Measurements from ENCODE around the gene TNNI3K. TPM values are rescaled to one million over a fixed set of nuclear protein-coding genes. Genes with fewer than 3 reads are reported as not detected.

Gene TNNI3K
- total and polyA plus RNA-seq, 9 of the 15 experiments (the other 6 are each of a cell fraction or from before 2014, with no cell fraction given), result 0.21 to 0.53 (median 0.32) TPM; not detected in 5

GRCh38 chr1:74478979-74479378, 243.8 kb downstream of the TNNI3K start:
- BruUV-seq (replicated peaks), result no TSS peak
- H3K27me3 ChIP-seq (ENCODE audit: control insufficient read depth in 2 of 2, insufficient read depth in 2 of 2, low read length in 2 of 2), result no peaks in the 10 kb centered on the region
- no peaks in the 10 kb centered on the region for H3K4me1 ChIP-seq (replicated peaks in 1 of 2; ENCODE audit: control insufficient read depth in 2 of 2, insufficient read depth in 2 of 2, low read length in 2 of 2)
- FAIRE-seq, result no peak
- in situ Hi-C loops (cut with MboI) (no loop called here), intact Hi-C loops (cut with micrococcal nuclease) (no loop called here)
- no peak for DNase-seq (ENCODE audit: extremely low read depth in 1 of 4, low spot score in 3 of 4)
- ChIA-PET CTCF (ENCODE audit: low intra/inter-chr PET ratio) (no interaction called here), POLR2A (no interaction called here)
- H3K27ac ChIP-seq (ENCODE audit: extremely low read depth, low read depth, low read length), result no peak overlapping the region
- no peak overlapping the region for H3K4me2 ChIP-seq (ENCODE audit: insufficient read depth, low read length)
- WGBS (ENCODE audit: insufficient coverage, low coverage, missing lambda C conversion rate), result 7% methylated on average over 2 of the region's 2 CpGs
- no peak overlapping the region for H2AFZ ChIP-seq (ENCODE audit: low read depth, low read length)
- H3K9me3 ChIP-seq (replicated peaks; ENCODE audit: control insufficient read depth, insufficient read depth, low read depth, low read length), result no peaks in the 10 kb centered on the region
- no peak overlapping the region for H3K9ac ChIP-seq (ENCODE audit: insufficient read depth in 1 of 2, low read depth in 2 of 2, low read length in 2 of 2)
- no peak overlapping the region for H3K4me3 ChIP-seq
- TF ChIP-seq SMAD3 (CRISPR knock-in tag; conservative IDR thresholded peaks at IDR 0.05) (no peak), KAT2B (IDR thresholded peaks at IDR 0.05; ENCODE audit: low read depth, low read length) (no peak), ZC3H4 (CRISPR knock-in tag; IDR thresholded peaks at IDR 0.05; ENCODE audit: borderline replicate concordance) (no peak)
- no peaks in the 10 kb centered on the region for H4K20me1 ChIP-seq (replicated peaks; ENCODE audit: control insufficient read depth, insufficient read depth, low read length)
- no peaks in the 10 kb centered on the region for H3K36me3 ChIP-seq (ENCODE audit: control insufficient read depth, insufficient read depth, low read length)
- no peaks in the 10 kb centered on the region for H3K79me2 ChIP-seq (ENCODE audit: control insufficient read depth, insufficient read depth, low read length)
- no peak for ATAC-seq
- H3K9me1 ChIP-seq (ENCODE audit: control insufficient read depth, insufficient read depth, low read length), result no peaks in the 10 kb centered on the region

GRCh38 chr1:74480068-74480467, 244.9 kb downstream of the TNNI3K start:
- 0% methylated on average over 6 of the region's 6 CpGs for WGBS (ENCODE audit: insufficient coverage, low coverage, missing lambda C conversion rate)
- no peaks in the 10 kb centered on the region for H3K9me1 ChIP-seq (ENCODE audit: control insufficient read depth, insufficient read depth, low read length)
- H3K27me3 ChIP-seq (ENCODE audit: control insufficient read depth in 2 of 2, insufficient read depth in 2 of 2, low read length in 2 of 2), result no peaks in the 10 kb centered on the region
- no peaks in the 10 kb centered on the region for H3K79me2 ChIP-seq (ENCODE audit: control insufficient read depth, insufficient read depth, low read length)
- H3K4me2 ChIP-seq (ENCODE audit: insufficient read depth, low read length), result no peak overlapping the region
- no peak overlapping the region for H3K27ac ChIP-seq (ENCODE audit: extremely low read depth, low read depth, low read length)
- FAIRE-seq (no peak), DNase-seq (ENCODE audit: extremely low read depth in 1 of 4, low spot score in 3 of 4) (no peak), ATAC-seq (no peak)
- no peaks in the 10 kb centered on the region for H3K36me3 ChIP-seq (ENCODE audit: control insufficient read depth, insufficient read depth, low read length)
- H3K9me3 ChIP-seq (replicated peaks; ENCODE audit: control insufficient read depth, insufficient read depth, low read depth, low read length), result no peaks in the 10 kb centered on the region
- no TSS peak for BruUV-seq (replicated peaks)
- intact Hi-C loops (cut with micrococcal nuclease) (no loop called here), in situ Hi-C loops (cut with MboI) (no loop called here)
- H4K20me1 ChIP-seq (replicated peaks; ENCODE audit: control insufficient read depth, insufficient read depth, low read length), result no peaks in the 10 kb centered on the region
- ChIA-PET POLR2A (interaction anchor here (0.6 kb wide), 1 partner anchor 306 kb away, joined by 3 read pairs; no protein-coding TSS in a partner anchor), CTCF (ENCODE audit: low intra/inter-chr PET ratio) (no interaction called here)
- H3K4me1 ChIP-seq (replicated peaks in 1 of 2; ENCODE audit: control insufficient read depth in 2 of 2, insufficient read depth in 2 of 2, low read length in 2 of 2), result no peaks in the 10 kb centered on the region
- H2AFZ ChIP-seq (ENCODE audit: low read depth, low read length), result no peak overlapping the region
- no peak overlapping the region for H3K4me3 ChIP-seq
- H3K9ac ChIP-seq (ENCODE audit: insufficient read depth in 1 of 2, low read depth in 2 of 2, low read length in 2 of 2), result no peak overlapping the region
- TF ChIP-seq CTBP1 (IDR thresholded peaks at IDR 0.05; ENCODE audit: borderline replicate concordance), result no peak
- no peak for TF ChIP-seq REST (IDR thresholded peaks at IDR 0.05; ENCODE audit: borderline replicate concordance)
- no peak for TF ChIP-seq REST (CRISPR knock-in tag; IDR thresholded peaks at IDR 0.05; ENCODE audit: low read depth)

Measured in K562 (cell line).